ENCODE results near the gene STAC. TPM values are rescaled to one million over a fixed set of nuclear protein-coding genes. Genes with fewer than 3 reads are reported as not detected.
"Not testable (repeated sequence)": the region's sequence is repeated elsewhere in the genome, so short reads cannot be mapped to it uniquely, and the experiment has no call there.

STAC gene
- polyA plus RNA-seq, 12 donors, result 22.0 to 48.7 (median 33.0) TPM; not detected in 1

- DNase-seq, result no peak
These were observed 27.8 kb downstream of the STAC start for GRCh38 chr3:36408146-36408545.

DNA sequence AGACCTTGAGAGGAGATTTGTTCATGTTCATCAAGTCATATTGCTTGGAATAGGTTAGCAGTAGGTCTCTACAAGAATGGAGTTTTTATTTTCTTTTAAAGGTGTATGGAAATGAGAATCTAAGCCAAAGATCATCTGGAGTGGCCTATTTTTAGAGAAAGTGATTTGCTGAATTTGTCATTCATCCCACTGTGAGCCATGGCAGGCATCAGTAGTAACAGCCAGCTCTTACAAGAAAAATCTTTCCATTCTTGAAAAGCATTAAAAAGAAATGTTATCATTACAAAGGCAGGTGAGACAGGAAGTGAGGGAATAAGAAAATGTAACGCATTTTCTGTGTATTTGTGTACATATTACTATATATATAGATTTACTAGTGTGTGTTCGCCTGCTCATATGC lies 29.6 kb downstream of the STAC start:
- no peak for DNase-seq

DNA sequence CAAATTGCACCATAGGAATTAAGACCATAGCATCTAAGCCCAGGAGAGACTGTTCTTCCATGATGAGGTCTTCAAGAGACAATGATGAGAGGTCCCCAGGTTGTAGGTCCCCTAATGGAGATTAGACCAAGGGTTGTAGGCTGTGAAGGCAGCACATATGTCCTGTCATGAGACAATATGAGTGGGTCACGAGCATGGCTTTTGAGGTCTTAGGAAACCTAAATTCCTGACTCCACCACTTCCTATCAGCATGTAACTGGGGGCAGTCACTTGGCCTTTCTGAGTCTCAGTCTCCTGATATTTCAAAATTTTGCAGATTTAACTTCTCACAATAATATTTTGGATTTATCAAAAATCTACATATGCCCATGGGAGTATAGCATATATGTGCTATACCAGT lies 31.3 kb downstream of the STAC start:
- DNase-seq, result no peak

DNA sequence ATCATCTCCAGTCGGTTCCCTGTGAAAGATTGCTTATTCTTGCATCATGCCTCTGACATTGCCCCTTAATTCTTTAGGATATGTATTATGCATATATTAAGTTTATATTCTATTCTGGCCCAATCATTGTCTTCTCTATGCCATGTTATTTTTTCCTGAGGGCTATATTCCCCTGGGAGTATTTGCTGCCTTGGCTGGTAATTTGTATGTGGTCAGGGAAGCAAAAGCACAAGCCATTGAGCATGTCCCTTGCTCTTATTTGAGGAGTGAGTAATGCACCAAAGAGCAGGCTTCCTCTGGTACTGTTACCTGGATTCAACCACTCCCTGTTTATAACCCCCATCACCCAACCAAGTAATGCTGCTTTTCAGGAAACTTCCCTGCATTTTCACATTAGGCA lies 36.3 kb downstream of the STAC start:
- no peak for DNase-seq

DNA sequence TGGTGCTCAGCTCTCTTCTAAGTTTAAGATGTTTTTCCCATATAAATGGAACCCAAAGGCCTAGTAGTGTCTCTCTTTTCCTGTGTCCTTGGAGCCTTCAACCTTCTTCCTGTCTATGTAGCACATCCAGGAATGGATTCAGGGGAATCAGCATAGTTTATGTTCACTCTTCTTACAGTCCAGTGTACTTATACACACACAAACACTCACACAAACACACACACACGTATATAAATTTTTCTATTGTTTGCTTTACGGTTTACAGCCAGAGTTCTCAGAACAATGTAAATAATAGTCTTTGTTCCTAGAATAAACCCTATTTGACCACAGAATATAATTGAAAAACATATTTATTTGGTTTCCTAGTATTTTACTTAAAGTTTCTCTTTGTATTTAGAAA lies 36.9 kb downstream of the STAC start:
- no peak for DNase-seq

DNA sequence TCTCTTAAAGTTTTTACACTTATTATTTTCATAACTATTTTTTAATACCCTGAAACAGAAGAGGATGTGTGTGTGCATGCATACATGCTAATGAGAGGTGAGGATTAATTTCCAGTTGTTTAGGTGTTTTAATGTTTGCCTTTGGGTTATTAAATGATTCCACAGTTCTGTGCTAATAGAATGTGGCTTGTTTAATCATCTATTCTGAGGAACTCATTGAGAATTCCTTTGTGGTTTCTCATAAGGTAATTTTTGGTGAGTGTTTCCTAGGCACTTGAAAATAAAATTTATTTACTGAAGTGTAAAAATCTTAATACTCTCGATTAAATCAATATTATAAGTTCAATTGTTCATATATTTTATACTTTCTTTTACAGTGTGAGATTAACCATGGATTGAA lies 38.0 kb downstream of the STAC start:
- DNase-seq, result no peak

GRCh38 chr3:36428445-36428844 lies 48.1 kb downstream of the STAC start:
- no peak for DNase-seq

- DNase-seq, result no peak
These were observed 49.7 kb downstream of the STAC start for GRCh38 chr3:36429986-36430485.

DNA sequence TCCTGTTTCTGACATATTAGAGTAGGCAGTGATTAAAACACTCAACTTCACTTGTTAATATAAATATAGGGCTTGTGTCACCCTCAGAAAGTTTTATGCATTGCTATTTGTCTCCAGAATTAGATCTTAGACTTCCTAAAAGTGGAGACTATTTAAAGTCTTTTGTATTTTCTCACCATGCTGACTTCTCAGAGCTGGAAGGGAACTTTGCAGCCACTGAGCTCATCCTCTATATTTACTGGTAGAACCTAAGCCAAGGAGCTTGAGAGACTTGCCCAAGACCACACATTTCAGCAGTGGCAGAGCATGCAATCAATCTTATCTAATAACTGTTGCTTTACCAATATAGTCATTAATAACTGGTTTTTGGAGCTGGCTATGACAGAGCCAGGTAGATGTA lies 53.2 kb downstream of the STAC start:
- no peak for DNase-seq

DNA sequence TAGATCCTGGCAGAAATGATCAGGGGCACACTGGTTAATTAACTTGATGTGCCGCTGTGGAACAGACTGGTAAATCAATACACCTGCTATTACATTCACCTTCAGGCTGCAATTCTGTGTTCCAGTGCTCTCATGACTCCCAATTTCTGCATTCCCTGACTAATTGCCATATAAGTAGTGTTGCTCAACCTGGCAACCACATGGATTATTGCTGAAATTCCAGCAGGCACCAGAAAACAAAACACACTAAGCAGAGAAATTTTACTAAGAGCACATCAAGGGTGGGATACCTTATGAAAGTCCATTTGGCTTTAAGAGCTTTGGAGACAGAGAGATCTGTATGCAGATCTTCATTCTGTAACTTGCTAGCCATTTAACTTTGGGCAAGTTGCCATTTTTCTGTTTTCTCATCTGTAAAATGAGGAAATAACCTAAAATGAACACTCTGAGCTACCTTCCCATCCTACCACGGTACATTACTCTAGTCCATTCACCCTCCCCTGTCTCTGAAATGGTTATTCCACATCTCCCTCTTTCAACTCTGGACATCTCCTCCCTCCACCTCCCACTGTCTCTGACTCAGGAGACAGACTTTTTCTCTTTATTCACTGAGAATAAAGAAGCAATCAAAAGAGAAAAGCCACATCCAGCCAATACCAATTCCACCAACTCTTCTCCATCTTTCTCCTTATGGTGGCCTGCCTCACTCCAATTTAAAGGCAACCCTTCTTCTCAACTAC lies 54.6 kb downstream of the STAC start:
- no peak for DNase-seq

- DNase-seq, result no peak
These were observed 62.9 kb downstream of the STAC start for GRCh38 chr3:36443028-36443686.

- DNase-seq, result no peak
These were observed 64.6 kb downstream of the STAC start for GRCh38 chr3:36444909-36445308.

- DNase-seq, result no peak
These were observed 66.0 kb downstream of the STAC start for GRCh38 chr3:36446276-36446675.

DNA sequence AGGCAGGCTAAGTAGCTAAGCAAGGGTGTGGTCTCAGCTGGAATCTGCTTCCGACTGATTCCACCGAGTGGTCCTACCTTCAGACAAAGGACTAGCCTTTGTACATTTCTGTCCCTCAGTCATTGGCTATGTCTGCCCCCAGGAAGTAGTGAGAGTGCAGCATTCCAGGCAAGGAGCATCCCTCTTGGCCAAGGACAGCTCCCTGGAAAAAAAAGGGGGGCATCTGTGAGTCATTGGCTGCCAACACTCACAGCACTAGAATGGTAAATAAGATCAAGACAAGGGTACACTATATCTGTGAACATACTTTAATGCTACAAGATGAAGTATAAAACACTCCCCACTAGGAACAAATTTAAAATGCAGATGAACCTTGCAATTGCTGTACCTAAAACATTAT lies 66.8 kb downstream of the STAC start:
- no peak for DNase-seq

DNA sequence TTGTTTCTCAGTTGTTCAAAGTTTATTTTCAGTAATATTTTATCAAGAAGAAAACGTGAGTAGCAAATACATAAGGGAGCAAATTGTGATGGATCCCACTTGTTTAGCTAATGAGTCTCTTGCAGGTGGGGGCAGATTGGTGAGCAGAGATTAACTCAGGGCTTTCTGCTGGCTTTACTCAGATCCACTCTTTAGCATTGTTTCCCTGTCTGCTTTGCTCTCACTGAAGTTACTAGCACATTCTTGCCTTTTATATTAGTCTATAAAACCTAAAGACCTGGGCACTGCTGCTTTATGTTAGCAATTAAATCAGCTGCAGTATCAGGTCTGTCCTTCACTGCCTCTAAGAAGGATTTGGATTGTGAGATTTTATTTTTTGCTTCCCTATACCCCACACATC lies 71.5 kb downstream of the STAC start:
- no peak for DNase-seq

- DNase-seq, result not testable (repeated sequence)
These were observed 72.9 kb downstream of the STAC start for GRCh38 chr3:36453213-36453612.

DNA sequence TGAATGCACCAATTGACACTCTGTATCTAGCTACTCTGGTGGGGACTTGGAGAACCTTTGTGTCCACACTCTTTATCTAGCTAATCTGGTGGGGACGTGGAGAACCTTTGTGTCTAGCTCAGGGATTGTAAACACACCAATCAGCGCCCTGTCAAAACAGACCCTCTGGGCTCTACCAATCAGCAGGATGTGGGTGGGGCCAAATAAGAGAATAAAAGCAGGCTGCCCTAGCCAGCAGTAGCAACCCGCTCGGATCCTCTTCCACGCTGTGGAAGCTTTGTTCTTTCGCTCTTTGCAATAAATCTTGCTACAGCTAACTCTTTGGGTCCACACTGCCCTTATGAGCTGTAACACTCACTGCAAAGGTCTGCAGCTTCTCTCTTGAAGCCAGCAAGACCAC lies 73.6 kb downstream of the STAC start:
- DNase-seq, result not testable (repeated sequence)

DNA sequence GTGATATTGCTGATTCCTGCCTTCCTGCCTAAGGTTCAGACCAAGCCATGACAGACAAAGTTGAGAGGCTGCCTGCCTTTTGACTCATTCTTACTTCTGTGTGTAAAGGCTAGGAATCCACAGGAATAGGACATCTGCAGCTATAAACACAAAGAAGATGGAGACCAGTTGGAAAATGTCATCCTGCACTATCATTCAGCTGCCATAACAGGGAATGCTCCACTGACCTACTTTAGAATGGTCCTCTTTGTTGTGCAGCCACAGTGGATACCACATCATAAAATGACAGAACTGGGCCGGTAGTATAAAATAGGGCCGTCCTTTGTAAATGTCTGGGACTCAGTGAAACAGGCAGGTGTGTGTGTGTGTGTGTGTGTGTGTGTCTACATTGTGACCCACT lies 75.1 kb downstream of the STAC start:
- DNase-seq, result no peak

- DNase-seq, result no peak
These were observed 76.5 kb downstream of the STAC start for GRCh38 chr3:36456784-36457183.

DNA sequence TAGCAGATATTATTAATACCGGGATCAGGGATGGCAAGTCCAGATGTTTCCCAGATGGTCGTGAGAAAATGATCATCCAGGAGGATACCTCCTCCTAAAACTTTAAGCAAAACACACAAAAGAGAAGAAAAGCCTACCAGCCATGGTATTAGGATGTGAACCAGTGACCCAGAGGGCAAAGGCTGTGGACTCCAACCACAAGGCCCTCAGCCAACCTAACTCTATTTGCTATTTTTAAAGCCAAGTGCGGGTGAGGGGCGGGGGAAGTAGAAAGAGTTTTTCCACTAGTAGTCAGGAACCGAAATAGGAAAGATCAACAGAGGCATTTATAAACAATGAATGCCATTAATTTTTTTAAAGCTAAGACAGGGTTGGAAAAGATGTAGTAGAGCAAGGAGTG lies 77.4 kb downstream of the STAC start:
- DNase-seq, result no peak

- no peak for DNase-seq
These were observed 78.9 kb downstream of the STAC start for GRCh38 chr3:36459177-36459576.

- DNase-seq, result no peak
These were observed 81.3 kb downstream of the STAC start for GRCh38 chr3:36461597-36461996.

DNA sequence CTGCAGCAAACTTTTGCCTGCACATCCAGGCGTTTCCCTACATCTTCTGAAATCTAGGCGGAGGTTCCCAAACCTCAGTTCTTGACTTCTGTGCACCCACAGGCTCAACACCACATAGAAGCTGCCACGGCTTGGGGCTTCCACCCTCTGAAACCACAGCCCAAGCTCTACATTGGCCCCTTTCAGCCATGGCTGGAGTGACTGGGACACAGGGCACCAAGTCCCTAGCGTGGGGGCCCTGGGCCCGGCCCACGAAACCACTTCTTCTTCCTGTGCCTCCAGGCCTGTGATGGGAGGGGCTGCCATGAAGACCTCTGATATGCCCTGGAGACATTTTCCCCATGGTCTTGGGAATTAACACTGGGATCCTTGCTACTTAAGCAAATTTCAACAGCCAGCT lies 91.7 kb downstream of the STAC start:
- not testable (repeated sequence) for DNase-seq

- no peak for DNase-seq
These were observed 95.3 kb downstream of the STAC start for GRCh38 chr3:36475558-36475957.
